ENCODE data around the gene ADCY9. TPM values are rescaled to one million over a fixed set of nuclear protein-coding genes. Genes with fewer than 3 reads are reported as not detected.
A peak's percentile ranks its signal among the peaks of the same experiment; 100 is the strongest.

Gene ADCY9
- polyA plus RNA-seq, 3 donors: 0.44 to 9.3 (median 0.67) TPM

DNA sequence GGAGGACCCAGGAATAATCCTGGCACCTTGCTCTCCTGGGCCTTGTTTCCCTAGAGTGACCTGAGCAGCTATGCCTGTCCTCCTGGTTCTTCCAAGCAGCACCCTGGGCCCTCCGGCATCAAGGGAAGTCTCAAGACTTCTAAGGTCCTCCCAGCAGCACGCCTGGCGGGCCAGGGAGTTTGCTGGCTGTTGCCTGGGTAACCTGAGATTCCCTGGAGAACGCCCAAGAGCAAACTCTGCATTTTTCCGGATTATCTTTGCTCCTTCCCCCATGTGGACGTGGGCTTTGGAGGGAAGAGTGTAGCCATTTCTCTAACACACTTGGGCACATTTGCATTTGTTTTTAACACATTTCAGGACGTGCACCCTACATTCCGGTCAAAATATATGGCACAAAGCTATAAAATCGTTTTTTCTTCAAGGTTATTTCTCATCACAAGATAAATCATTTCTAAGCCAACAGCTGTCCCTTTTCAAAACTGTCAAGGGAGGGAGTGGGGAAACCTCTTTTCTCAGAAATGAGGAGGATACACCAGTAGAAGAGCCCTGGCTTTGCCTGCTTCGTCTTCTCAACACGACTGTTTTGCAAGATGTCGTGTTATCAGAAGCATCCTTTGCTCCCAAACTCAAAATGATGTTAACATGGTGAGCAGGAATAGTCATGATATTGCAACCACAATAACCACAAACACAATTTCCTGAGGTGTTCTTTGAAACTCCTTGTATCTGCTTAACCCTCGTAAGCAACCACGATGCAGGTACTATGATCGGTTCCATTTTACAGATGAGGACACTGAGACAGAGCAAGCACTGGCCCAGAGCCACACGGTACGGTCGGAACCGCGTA, 116.5 kb downstream of the ADCY9 start:
- H3K36me3 Mint-ChIP-seq: peaks cover 10 to 11% of the 10 kb centered on the region in 2 donors
- H3K36me3 ChIP-seq (replicated peaks in 1 of 2; ENCODE audit: control insufficient read depth in 1 of 2, insufficient read depth in 2 of 2, low read length in 2 of 2): no peaks in the 10 kb centered on the region
- H3K27me3 Mint-ChIP-seq (ENCODE audit: low read depth in 3 of 3): no peaks in the 10 kb centered on the region
- peaks cover 5% of the 10 kb centered on the region for H3K4me1 Mint-ChIP-seq
- peaks cover 5 to 8% of the 10 kb centered on the region in 2 donors for H3K4me1 ChIP-seq (ENCODE audit: control insufficient read depth in 1 of 2, insufficient read depth in 2 of 2, low read length in 2 of 2)
- no peaks in the 10 kb centered on the region for H3K79me2 ChIP-seq (ENCODE audit: insufficient read depth, low read length)
- intact Hi-C loops (cut with micrococcal nuclease): loop anchor here in 1 of 2 donors (10.0 kb wide), 1 partner anchor 195 kb away; no protein-coding TSS in a partner anchor
- H3K9ac ChIP-seq (ENCODE audit: insufficient read depth, low read length, poor library complexity, severe bottlenecking): no peak overlapping the region
- 88% methylated on average over 13 of the region's 20 CpGs for WGBS (ENCODE audit: insufficient coverage)
- no peak overlapping the region for H3K27ac ChIP-seq (ENCODE audit: low read depth in 1 of 2, low read length in 2 of 2)
- no peaks in the 10 kb centered on the region for H4K20me1 ChIP-seq (ENCODE audit: insufficient read depth, low read length)
- no peak overlapping the region for H3K4me3 ChIP-seq (replicated peaks in 1 of 3; ENCODE audit: low read depth in 2 of 3, low read length in 3 of 3)
- no peaks in the 10 kb centered on the region for H3K9me3 Mint-ChIP-seq
- DNase-seq: no peak
- peak overlapping the region in 1 of 7 donors; percentile 28 for H3K27ac Mint-ChIP-seq
- H3K27me3 ChIP-seq (ENCODE audit: control insufficient read depth in 2 of 2, insufficient read depth in 2 of 2, low read length in 2 of 2): no peaks in the 10 kb centered on the region
- no peak overlapping the region for H2AFZ ChIP-seq (ENCODE audit: insufficient read depth, low read depth, low read length, poor library complexity, severe bottlenecking)
- no peaks in the 10 kb centered on the region for H3K9me3 ChIP-seq (replicated peaks in 1 of 2; ENCODE audit: control insufficient read depth in 1 of 2, insufficient read depth in 1 of 2, low read length in 2 of 2)
- H3K4me3 Mint-ChIP-seq: no peak overlapping the region
- no peak overlapping the region for H3K4me2 ChIP-seq (replicated peaks; ENCODE audit: extremely low read depth, low read length, poor library complexity, severe bottlenecking)
- TF ChIP-seq, protein P1, sequence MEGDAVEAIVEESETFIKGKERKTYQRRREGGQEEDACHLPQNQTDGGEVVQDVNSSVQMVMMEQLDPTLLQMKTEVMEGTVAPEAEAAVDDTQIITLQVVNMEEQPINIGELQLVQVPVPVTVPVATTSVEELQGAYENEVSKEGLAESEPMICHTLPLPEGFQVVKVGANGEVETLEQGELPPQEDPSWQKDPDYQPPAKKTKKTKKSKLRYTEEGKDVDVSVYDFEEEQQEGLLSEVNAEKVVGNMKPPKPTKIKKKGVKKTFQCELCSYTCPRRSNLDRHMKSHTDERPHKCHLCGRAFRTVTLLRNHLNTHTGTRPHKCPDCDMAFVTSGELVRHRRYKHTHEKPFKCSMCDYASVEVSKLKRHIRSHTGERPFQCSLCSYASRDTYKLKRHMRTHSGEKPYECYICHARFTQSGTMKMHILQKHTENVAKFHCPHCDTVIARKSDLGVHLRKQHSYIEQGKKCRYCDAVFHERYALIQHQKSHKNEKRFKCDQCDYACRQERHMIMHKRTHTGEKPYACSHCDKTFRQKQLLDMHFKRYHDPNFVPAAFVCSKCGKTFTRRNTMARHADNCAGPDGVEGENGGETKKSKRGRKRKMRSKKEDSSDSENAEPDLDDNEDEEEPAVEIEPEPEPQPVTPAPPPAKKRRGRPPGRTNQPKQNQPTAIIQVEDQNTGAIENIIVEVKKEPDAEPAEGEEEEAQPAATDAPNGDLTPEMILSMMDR (IDR thresholded peaks at IDR 0.05): no peak

DNA sequence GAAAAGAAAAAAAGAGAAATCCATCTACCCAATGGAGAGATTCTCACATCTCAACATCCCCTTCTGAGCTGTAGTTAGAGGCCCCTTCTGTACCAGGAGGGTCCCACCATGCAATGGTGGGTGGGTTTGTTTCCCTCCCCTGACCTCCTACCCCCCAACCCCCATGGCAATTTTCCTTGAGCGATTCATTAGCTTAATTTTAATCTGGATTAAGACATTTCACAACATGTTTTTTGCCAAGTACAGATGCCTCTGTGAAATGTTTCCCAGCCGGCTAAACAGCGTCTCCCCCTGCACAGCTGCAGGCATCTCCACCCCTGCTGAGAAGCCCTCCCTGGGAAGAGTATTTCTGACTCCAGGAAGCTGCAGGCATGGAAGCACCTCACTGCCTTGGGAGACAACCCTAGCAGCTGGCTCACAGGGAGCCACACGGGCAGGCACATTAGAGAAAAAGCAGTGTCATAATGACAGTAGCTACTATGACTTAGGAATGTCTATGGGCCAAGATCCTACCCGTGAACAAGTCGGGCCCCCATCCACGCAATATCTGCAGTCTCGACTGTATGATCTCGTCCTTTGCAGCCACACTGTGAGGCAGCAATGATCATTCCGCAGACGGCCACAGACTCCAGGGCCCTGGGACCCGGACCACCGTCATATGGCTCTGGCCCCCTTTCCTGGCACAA, 117.3 kb downstream of the ADCY9 start:
- WGBS (ENCODE audit: insufficient coverage): 89% methylated on average over 12 of the region's 13 CpGs
- DNase-seq: no peak
- Mint-ChIP-seq H3K27ac (peak overlapping the region in 1 of 7 donors; percentile 28), H3K36me3 (peaks cover 8 to 14% of the 10 kb centered on the region in 2 donors), H3K27me3 (ENCODE audit: low read depth in 3 of 3) (no peaks in the 10 kb centered on the region), H3K9me3 (no peaks in the 10 kb centered on the region), H3K4me3 (no peak overlapping the region), H3K4me1 (peaks cover 5% of the 10 kb centered on the region)
- H3K4me3 ChIP-seq (replicated peaks in 1 of 3; ENCODE audit: low read depth in 2 of 3, low read length in 3 of 3): no peak overlapping the region
- no peaks in the 10 kb centered on the region for H3K36me3 ChIP-seq (replicated peaks in 1 of 2; ENCODE audit: control insufficient read depth in 1 of 2, insufficient read depth in 2 of 2, low read length in 2 of 2)
- H3K4me2 ChIP-seq (replicated peaks; ENCODE audit: extremely low read depth, low read length, poor library complexity, severe bottlenecking): no peak overlapping the region
- no peaks in the 10 kb centered on the region for H4K20me1 ChIP-seq (ENCODE audit: insufficient read depth, low read length)
- TF ChIP-seq, protein P1 (IDR thresholded peaks at IDR 0.05): no peak
- H2AFZ ChIP-seq (ENCODE audit: insufficient read depth, low read depth, low read length, poor library complexity, severe bottlenecking): no peak overlapping the region
- H3K27ac ChIP-seq (ENCODE audit: low read depth in 1 of 2, low read length in 2 of 2): no peak overlapping the region
- peaks cover 5 to 8% of the 10 kb centered on the region in 2 donors for H3K4me1 ChIP-seq (ENCODE audit: control insufficient read depth in 1 of 2, insufficient read depth in 2 of 2, low read length in 2 of 2)
- no peaks in the 10 kb centered on the region for H3K27me3 ChIP-seq (ENCODE audit: control insufficient read depth in 2 of 2, insufficient read depth in 2 of 2, low read length in 2 of 2)
- H3K9me3 ChIP-seq (replicated peaks in 1 of 2; ENCODE audit: control insufficient read depth in 1 of 2, insufficient read depth in 1 of 2, low read length in 2 of 2): no peaks in the 10 kb centered on the region
- intact Hi-C loops (cut with micrococcal nuclease): no loop called here
- H3K79me2 ChIP-seq (ENCODE audit: insufficient read depth, low read length): no peaks in the 10 kb centered on the region
- H3K9ac ChIP-seq (ENCODE audit: insufficient read depth, low read length, poor library complexity, severe bottlenecking): no peak overlapping the region

All from CD14-positive monocyte (primary cell).